ENCODE results near the gene ENTHD1. TPM values are rescaled to one million over a fixed set of nuclear protein-coding genes. Genes with fewer than 3 reads are reported as not detected.

The ENTHD1 gene
- total RNA-seq, 2 donors from 2014 or later, result 0.09 to 5.1 TPM

DNA sequence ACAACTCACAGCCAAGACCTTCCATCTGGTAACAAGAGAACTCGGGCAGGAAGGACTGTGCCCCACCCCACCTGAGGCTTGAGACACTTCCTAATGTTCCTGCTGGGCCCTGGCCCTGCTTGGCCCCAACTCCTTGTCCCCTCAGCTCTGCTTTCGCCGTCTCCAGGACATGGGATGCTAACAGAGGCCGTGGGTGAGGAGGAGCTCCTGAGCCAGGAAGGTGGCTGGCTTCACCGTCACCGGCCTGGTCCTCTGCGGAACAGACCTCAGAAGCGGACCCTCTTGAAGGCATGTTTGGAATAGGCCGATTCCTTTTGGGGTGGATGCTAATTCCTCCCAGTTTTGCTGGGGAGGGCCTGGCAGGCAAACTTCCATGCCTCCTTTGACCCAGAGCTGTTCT, 168.7 kb downstream of the ENTHD1 start:
- TF ChIP-seq, protein P1, sequence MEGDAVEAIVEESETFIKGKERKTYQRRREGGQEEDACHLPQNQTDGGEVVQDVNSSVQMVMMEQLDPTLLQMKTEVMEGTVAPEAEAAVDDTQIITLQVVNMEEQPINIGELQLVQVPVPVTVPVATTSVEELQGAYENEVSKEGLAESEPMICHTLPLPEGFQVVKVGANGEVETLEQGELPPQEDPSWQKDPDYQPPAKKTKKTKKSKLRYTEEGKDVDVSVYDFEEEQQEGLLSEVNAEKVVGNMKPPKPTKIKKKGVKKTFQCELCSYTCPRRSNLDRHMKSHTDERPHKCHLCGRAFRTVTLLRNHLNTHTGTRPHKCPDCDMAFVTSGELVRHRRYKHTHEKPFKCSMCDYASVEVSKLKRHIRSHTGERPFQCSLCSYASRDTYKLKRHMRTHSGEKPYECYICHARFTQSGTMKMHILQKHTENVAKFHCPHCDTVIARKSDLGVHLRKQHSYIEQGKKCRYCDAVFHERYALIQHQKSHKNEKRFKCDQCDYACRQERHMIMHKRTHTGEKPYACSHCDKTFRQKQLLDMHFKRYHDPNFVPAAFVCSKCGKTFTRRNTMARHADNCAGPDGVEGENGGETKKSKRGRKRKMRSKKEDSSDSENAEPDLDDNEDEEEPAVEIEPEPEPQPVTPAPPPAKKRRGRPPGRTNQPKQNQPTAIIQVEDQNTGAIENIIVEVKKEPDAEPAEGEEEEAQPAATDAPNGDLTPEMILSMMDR (IDR thresholded peaks at IDR 0.05), result no peak
- no peak for TF ChIP-seq POLR2AphosphoS5 (IDR thresholded peaks at IDR 0.05)
- TF ChIP-seq POLR2A (IDR thresholded peaks at IDR 0.05), result no peak
- no peaks in the 10 kb centered on the region for H3K36me3 ChIP-seq
- no peak overlapping the region for H3K4me3 ChIP-seq
- H3K27ac ChIP-seq, result no peak overlapping the region
- H3K4me1 ChIP-seq (replicated peaks), result no peaks in the 10 kb centered on the region
- WGBS, result 91% methylated on average over 9 of the region's 9 CpGs
- no peaks in the 10 kb centered on the region for H3K27me3 ChIP-seq (replicated peaks; ENCODE audit: insufficient read depth)
- H3K9me3 ChIP-seq, result no peaks in the 10 kb centered on the region
- no peak for DNase-seq (ENCODE audit: low spot score)
- intact Hi-C loops (cut with DNase I), result no loop called here

DNA sequence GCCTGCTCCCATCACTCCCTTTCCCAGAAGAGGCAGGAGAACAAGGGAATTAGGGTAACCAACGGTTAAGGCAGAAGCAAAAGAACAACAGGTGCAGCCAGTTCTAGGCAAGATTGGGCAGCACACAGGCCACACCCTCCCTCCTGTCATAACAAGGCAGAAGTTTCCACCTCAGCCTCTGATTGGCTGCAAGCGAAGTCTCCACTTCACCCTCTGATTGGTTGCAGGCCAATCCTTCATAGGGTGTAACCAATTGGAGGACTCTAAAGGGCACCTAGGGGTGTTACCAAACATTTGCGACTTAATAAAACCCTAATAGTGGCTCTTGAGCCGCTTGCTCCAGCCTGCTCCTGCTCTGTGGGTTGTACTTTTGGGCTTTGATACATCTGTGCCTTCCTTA, 169.2 kb downstream of the ENTHD1 start:
- Histone ChIP-seq H3K27ac (no peak overlapping the region), H3K4me1 (replicated peaks) (no peaks in the 10 kb centered on the region), H3K4me3 (no peak overlapping the region), H3K36me3 (no peaks in the 10 kb centered on the region), H3K27me3 (replicated peaks; ENCODE audit: insufficient read depth) (no peaks in the 10 kb centered on the region), H3K9me3 (no peaks in the 10 kb centered on the region)
- intact Hi-C loops (cut with DNase I), result no loop called here
- TF ChIP-seq POLR2AphosphoS5 (IDR thresholded peaks at IDR 0.05) (no peak), POLR2A (IDR thresholded peaks at IDR 0.05) (no peak)
- TF ChIP-seq, protein P1 (IDR thresholded peaks at IDR 0.05), result no peak
- DNase-seq (ENCODE audit: low spot score), result no peak
- 76% methylated on average over 4 of the region's 4 CpGs for WGBS

DNA sequence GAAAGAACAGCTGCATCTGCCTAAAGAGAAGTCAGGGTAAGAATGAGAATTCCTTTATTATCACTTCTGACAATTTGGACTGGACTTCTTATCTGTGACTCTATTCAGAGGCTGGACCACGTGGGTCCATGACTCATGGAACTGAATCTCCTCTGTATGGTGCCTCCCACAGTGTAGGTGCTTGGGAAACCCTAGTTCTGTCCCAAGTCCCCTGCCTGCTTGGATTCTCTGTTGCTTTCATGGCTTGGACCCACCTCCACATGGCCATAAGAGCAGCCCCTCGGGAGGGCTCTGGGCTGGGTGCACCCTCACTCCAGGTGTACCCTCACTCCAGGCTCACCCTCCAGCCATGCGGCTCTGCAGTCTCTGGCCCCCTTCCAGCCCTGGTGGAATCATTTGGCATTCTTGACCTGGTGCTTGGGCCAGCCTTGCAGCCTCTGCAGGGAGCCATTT, 169.6 kb downstream of the ENTHD1 start:
- intact Hi-C loops (cut with DNase I), result no loop called here
- WGBS, result 80% methylated on average over 3 of the region's 3 CpGs
- Histone ChIP-seq H3K4me1 (replicated peaks) (no peaks in the 10 kb centered on the region), H3K36me3 (no peaks in the 10 kb centered on the region), H3K27me3 (replicated peaks; ENCODE audit: insufficient read depth) (no peaks in the 10 kb centered on the region), H3K4me3 (no peak overlapping the region), H3K9me3 (no peaks in the 10 kb centered on the region), H3K27ac (no peak overlapping the region)
- no peak for TF ChIP-seq POLR2A (IDR thresholded peaks at IDR 0.05)
- TF ChIP-seq POLR2AphosphoS5 (IDR thresholded peaks at IDR 0.05), result no peak
- TF ChIP-seq, protein P1 (IDR thresholded peaks at IDR 0.05), result no peak
- no peak for DNase-seq (ENCODE audit: low spot score)

DNA sequence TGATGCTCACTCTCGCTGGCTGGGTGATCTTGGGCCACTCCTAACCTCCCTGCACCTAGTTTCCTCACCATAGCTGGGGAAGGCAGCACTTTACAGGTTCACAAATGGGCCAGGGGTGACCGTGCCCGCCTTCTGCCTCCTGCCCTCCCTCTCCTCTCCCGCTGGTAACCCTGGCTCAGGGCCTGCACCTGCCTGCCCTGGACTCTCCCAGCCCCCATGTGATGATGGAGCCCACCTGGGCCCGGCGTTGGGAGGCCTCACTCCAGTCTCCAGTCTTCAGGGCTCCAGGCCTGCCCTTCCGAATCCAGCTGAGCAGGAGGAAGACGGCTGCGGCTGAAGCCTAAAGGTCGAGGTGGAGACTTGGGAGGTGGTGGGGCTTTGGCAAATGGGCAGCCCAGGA, 170.1 kb downstream of the ENTHD1 start:
- no peak overlapping the region for H3K27ac ChIP-seq
- 95% methylated on average over 10 of the region's 10 CpGs for WGBS
- H3K4me3 ChIP-seq, result no peak overlapping the region
- intact Hi-C loops (cut with DNase I), result no loop called here
- H3K4me1 ChIP-seq (replicated peaks), result no peaks in the 10 kb centered on the region
- no peak for DNase-seq (ENCODE audit: low spot score)
- no peaks in the 10 kb centered on the region for H3K9me3 ChIP-seq
- no peaks in the 10 kb centered on the region for H3K36me3 ChIP-seq
- H3K27me3 ChIP-seq (replicated peaks; ENCODE audit: insufficient read depth), result no peaks in the 10 kb centered on the region
- no peak for TF ChIP-seq POLR2A (IDR thresholded peaks at IDR 0.05)
- TF ChIP-seq, protein P1 (IDR thresholded peaks at IDR 0.05), result no peak
- no peak for TF ChIP-seq POLR2AphosphoS5 (IDR thresholded peaks at IDR 0.05)

DNA sequence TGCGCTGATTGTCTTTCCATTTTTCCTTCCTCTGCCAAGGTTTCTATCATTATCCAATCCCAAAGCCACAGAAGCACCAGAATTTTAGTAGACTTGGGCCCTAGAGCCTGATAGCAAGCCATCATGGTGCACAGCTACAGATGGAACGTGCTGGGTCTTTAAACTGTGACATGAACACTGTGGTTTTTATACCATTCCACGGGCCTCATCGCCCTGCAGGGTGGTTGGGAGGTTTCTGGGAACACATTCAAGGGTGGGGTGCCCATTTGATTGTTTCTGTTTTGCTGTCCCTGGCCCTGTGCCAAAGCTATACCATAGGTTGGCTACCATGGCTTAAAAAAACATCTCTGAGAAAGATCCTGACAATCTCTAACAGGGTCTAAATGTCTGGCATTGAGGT, 171.1 kb downstream of the ENTHD1 start:
- H3K4me1 ChIP-seq (replicated peaks), result no peaks in the 10 kb centered on the region
- H3K36me3 ChIP-seq, result no peaks in the 10 kb centered on the region
- intact Hi-C loops (cut with DNase I), result no loop called here
- 83% methylated on average over 4 of the region's 4 CpGs for WGBS
- H3K27me3 ChIP-seq (replicated peaks; ENCODE audit: insufficient read depth), result no peaks in the 10 kb centered on the region
- no peaks in the 10 kb centered on the region for H3K9me3 ChIP-seq
- no peak overlapping the region for H3K4me3 ChIP-seq
- TF ChIP-seq POLR2A (IDR thresholded peaks at IDR 0.05), result no peak
- DNase-seq (ENCODE audit: low spot score), result no peak
- H3K27ac ChIP-seq, result no peak overlapping the region
